ENCODE data around the gene GNPDA1.
"Not testable (repeated sequence)": the region's sequence is repeated elsewhere in the genome, so short reads cannot be mapped to it uniquely, and the experiment has no call there.

Gene GNPDA1

GRCh38 chr5:142012792-142013388 lies at the start of gene GNPDA1:
TSS of gene GNPDA1 (minus strand) at chr5:142013027. CDS start at chr5:142012035, 992 bp downstream.
- peak; percentile 77 for DNase-seq
- Mint-ChIP-seq H3K27me3 (no peaks in the 10 kb centered on the region), H3K4me3 (peak within 1 kb of the TSS; percentile 82), H3K27ac (peak within 1 kb of the TSS; percentile 96), H3K9me3 (no peaks in the 10 kb centered on the region), H3K4me1 (peaks cover 91% of the 10 kb centered on the region), H3K36me3 (peaks cover 26% of the 10 kb centered on the region)
- CTCF ChIA-PET, result interaction anchor here (0.8 to 8.1 kb wide), 17 partner anchors 10 to 920 kb away, joined by 3 to 137 read pairs (median 6); partner anchors contain the start of genes NDFIP1 and RNF14

GRCh38 chr5:142059304-142059940 lies 46.6 kb upstream of the GNPDA1 start:
- Mint-ChIP-seq H3K4me3 (no peak overlapping the region), H3K9me3 (no peaks in the 10 kb centered on the region), H3K36me3 (no peaks in the 10 kb centered on the region), H3K27me3 (no peaks in the 10 kb centered on the region), H3K4me1 (peaks cover 14% of the 10 kb centered on the region), H3K27ac (no peak overlapping the region)
- CTCF ChIA-PET, result no interaction called here
- DNase-seq, result no peak

- no peak for DNase-seq
- H3K4me3 Mint-ChIP-seq, result no peak overlapping the region
- CTCF ChIA-PET, result no interaction called here
- no peaks in the 10 kb centered on the region for H3K36me3 Mint-ChIP-seq
- peaks cover 3% of the 10 kb centered on the region for H3K4me1 Mint-ChIP-seq
- H3K27me3 Mint-ChIP-seq, result no peaks in the 10 kb centered on the region
- H3K27ac Mint-ChIP-seq, result no peak overlapping the region
- no peaks in the 10 kb centered on the region for H3K9me3 Mint-ChIP-seq
Measured at GRCh38 chr5:142057697-142058056, 44.9 kb upstream of the GNPDA1 start.

- H3K27me3 Mint-ChIP-seq, result no peaks in the 10 kb centered on the region
- no peak for DNase-seq
- H3K4me3 Mint-ChIP-seq, result no peak overlapping the region
- no peaks in the 10 kb centered on the region for H3K9me3 Mint-ChIP-seq
- H3K36me3 Mint-ChIP-seq, result no peaks in the 10 kb centered on the region
- peaks cover 3% of the 10 kb centered on the region for H3K4me1 Mint-ChIP-seq
- CTCF ChIA-PET, result no interaction called here
- H3K27ac Mint-ChIP-seq, result no peak overlapping the region
Measured at GRCh38 chr5:142056816-142057696, 44.2 kb upstream of the GNPDA1 start.

GRCh38 chr5:142055301-142055700 lies 42.5 kb upstream of the GNPDA1 start:
- peaks cover 3% of the 10 kb centered on the region for H3K4me1 Mint-ChIP-seq
- H3K9me3 Mint-ChIP-seq, result no peaks in the 10 kb centered on the region
- H3K4me3 Mint-ChIP-seq, result no peak overlapping the region
- no peaks in the 10 kb centered on the region for H3K36me3 Mint-ChIP-seq
- no peaks in the 10 kb centered on the region for H3K27me3 Mint-ChIP-seq
- CTCF ChIA-PET, result no interaction called here
- H3K27ac Mint-ChIP-seq, result no peak overlapping the region
- no peak for DNase-seq

- no peak for DNase-seq
- H3K27ac Mint-ChIP-seq, result no peak overlapping the region
Measured at GRCh38 chr5:142053426-142054151, 40.8 kb upstream of the GNPDA1 start.

GRCh38 chr5:142052026-142052425 lies 39.2 kb upstream of the GNPDA1 start:
- DNase-seq, H3K36me3 Mint-ChIP-seq, H3K4me3 Mint-ChIP-seq, H3K4me1 Mint-ChIP-seq, H3K27ac Mint-ChIP-seq, CTCF ChIA-PET, H3K9me3 Mint-ChIP-seq: not testable (repeated sequence)
- peaks cover 11% of the 10 kb centered on the region for H3K27me3 Mint-ChIP-seq

More at GRCh38 chr5:142053426-142054151, 40.8 kb upstream of the GNPDA1 start:
- H3K4me1 Mint-ChIP-seq, result peaks cover 3% of the 10 kb centered on the region
- H3K36me3 Mint-ChIP-seq, result no peaks in the 10 kb centered on the region
- no peaks in the 10 kb centered on the region for H3K9me3 Mint-ChIP-seq
- H3K27me3 Mint-ChIP-seq, result peaks cover 7% of the 10 kb centered on the region
- no peak overlapping the region for H3K4me3 Mint-ChIP-seq
- CTCF ChIA-PET, result interaction anchor here (0.9 to 1.9 kb wide), 3 partner anchors 37 to 42 kb away, joined by 3 to 4 read pairs (median 3); no protein-coding TSS in a partner anchor

GRCh38 chr5:142048272-142048671 lies 35.4 kb upstream of the GNPDA1 start:
- peaks cover 11% of the 10 kb centered on the region for H3K27me3 Mint-ChIP-seq
- H3K4me1 Mint-ChIP-seq, result peaks cover under 1% of the 10 kb centered on the region
- H3K27ac Mint-ChIP-seq, result no peak overlapping the region
- DNase-seq, result no peak
- H3K4me3 Mint-ChIP-seq, result no peak overlapping the region
- no peaks in the 10 kb centered on the region for H3K36me3 Mint-ChIP-seq
- H3K9me3 Mint-ChIP-seq, result no peaks in the 10 kb centered on the region
- CTCF ChIA-PET, result interaction anchor here (0.8 to 1.8 kb wide), 2 partner anchors 13 to 95 kb away, joined by 3 to 7 read pairs; no protein-coding TSS in a partner anchor

- no peak overlapping the region for H3K27ac Mint-ChIP-seq
- no peaks in the 10 kb centered on the region for H3K4me1 Mint-ChIP-seq
- H3K4me3 Mint-ChIP-seq, result no peak overlapping the region
- H3K36me3 Mint-ChIP-seq, result no peaks in the 10 kb centered on the region
- DNase-seq, result no peak
- H3K9me3 Mint-ChIP-seq, result no peaks in the 10 kb centered on the region
- peaks cover 11% of the 10 kb centered on the region for H3K27me3 Mint-ChIP-seq
- CTCF ChIA-PET, result interaction anchor here (1.1 kb wide), 1 partner anchor 97 kb away, joined by 5 read pairs; no protein-coding TSS in a partner anchor
Measured at GRCh38 chr5:142046191-142046590, 33.4 kb upstream of the GNPDA1 start.

- H3K27ac Mint-ChIP-seq, H3K4me3 Mint-ChIP-seq, H3K27me3 Mint-ChIP-seq, CTCF ChIA-PET, H3K4me1 Mint-ChIP-seq, H3K36me3 Mint-ChIP-seq, H3K9me3 Mint-ChIP-seq, DNase-seq: not testable (repeated sequence)
Measured at GRCh38 chr5:142040881-142041280, 28.1 kb upstream of the GNPDA1 start.

- Mint-ChIP-seq H3K4me1 (peaks cover 2% of the 10 kb centered on the region), H3K27me3 (no peaks in the 10 kb centered on the region), H3K36me3 (no peaks in the 10 kb centered on the region), H3K27ac (no peak overlapping the region), H3K4me3 (no peak overlapping the region), H3K9me3 (no peaks in the 10 kb centered on the region)
- no peak for DNase-seq
- CTCF ChIA-PET, result no interaction called here
Measured at GRCh38 chr5:142040285-142040684, 27.5 kb upstream of the GNPDA1 start.

- H3K9me3 Mint-ChIP-seq, result no peaks in the 10 kb centered on the region
- no peak overlapping the region for H3K4me3 Mint-ChIP-seq
- CTCF ChIA-PET, result no interaction called here
- H3K27me3 Mint-ChIP-seq, result no peaks in the 10 kb centered on the region
- no peak overlapping the region for H3K27ac Mint-ChIP-seq
- DNase-seq, result no peak
- peaks cover 17% of the 10 kb centered on the region for H3K4me1 Mint-ChIP-seq
- H3K36me3 Mint-ChIP-seq, result peaks cover 3% of the 10 kb centered on the region
Measured at GRCh38 chr5:142038735-142039134, 25.9 kb upstream of the GNPDA1 start.

GRCh38 chr5:142037599-142037998 lies 24.8 kb upstream of the GNPDA1 start:
- H3K27me3 Mint-ChIP-seq, DNase-seq, CTCF ChIA-PET, H3K4me3 Mint-ChIP-seq, H3K9me3 Mint-ChIP-seq, H3K27ac Mint-ChIP-seq, H3K36me3 Mint-ChIP-seq: not testable (repeated sequence)
- H3K4me1 Mint-ChIP-seq, result peaks cover 21% of the 10 kb centered on the region

- Mint-ChIP-seq H3K27me3 (no peaks in the 10 kb centered on the region), H3K4me3 (no peak overlapping the region), H3K9me3 (no peaks in the 10 kb centered on the region), H3K36me3 (peaks cover 3% of the 10 kb centered on the region), H3K4me1 (peaks cover 21% of the 10 kb centered on the region), H3K27ac (no peak overlapping the region)
- CTCF ChIA-PET, result interaction anchor here (0.7 kb wide), 1 partner anchor 8 kb away, joined by 3 read pairs; no protein-coding TSS in a partner anchor
- no peak for DNase-seq
Measured at GRCh38 chr5:142036918-142037317, 24.1 kb upstream of the GNPDA1 start.

All from activated naive CD4-positive, alpha-beta T cell treated with anti-CD3 and anti-CD28 coated beads, Interleukin-2, amount 10 ng/mL, durations not matched to agents 7 days and 5 days (primary cell).